ELR (cell line): ENCODE measurements around the gene SRSF10.
"Not testable (repeated sequence)": the region's sequence is repeated elsewhere in the genome, so short reads cannot be mapped to it uniquely, and the experiment has no call there.

Experiments used
- DNase-seq: peaks from one replicate; pipeline ENCODE4 v3.0.0-alpha.2; 2015; ENCODE audit warnings: low read depth

SRSF10 gene

DNA sequence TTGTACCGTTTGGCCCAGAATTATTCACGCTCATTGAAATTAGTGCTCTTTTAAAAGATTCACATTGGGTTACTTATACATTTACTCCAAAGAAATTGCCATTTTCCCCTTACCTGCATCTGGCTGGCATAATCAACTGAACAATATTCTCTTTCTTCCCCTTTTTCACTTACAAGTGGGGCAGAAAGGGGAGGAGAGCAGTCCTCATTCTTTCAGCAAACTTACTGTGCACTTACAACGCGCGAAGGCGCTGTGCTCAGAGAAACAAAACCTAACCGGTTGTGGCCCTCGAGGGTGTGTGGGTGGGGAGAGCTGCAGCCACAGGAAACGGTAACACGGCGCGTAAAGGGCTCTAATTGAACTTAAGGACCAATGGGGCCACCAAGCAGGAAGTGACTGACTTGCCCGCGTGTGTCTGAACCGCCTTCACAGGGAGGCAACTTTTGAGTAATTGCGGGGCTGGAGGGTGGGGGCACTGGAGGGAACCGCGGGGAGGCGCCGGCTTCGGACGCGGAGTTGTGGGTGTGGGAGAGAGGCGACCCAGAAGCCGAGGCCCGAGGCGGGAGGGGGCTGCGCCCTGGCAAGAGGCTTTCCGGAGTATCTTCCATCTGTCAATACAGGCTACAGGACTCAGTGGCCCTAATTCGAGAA is 21.2 kb downstream of the SRSF10 start:
- DNase-seq = peak; percentile 94

- not testable (repeated sequence) for DNase-seq
Measured at GRCh38 chr1:23958040-23958809, 21.9 kb downstream of the SRSF10 start.

DNA sequence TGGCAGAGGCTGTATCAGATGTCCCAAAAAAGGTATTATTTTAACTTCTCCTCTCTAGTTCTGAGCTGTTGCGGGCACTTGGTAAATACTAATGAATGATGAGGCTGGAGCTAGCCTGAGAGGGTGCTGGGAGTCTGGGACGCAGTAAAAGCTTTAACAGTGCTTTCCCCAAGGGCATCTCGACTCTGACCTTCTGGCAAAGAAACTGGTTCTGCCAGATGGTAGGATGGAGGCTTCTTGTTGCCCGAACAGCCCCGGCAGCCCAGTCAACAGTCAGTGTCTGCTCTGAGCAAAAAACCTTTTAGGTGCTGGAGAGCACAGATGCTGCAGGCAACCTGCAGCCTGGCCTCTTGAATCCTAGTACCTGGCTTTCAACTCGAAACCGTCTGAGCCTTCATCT is 23.0 kb downstream of the SRSF10 start:
- DNase-seq = no peak

DNA sequence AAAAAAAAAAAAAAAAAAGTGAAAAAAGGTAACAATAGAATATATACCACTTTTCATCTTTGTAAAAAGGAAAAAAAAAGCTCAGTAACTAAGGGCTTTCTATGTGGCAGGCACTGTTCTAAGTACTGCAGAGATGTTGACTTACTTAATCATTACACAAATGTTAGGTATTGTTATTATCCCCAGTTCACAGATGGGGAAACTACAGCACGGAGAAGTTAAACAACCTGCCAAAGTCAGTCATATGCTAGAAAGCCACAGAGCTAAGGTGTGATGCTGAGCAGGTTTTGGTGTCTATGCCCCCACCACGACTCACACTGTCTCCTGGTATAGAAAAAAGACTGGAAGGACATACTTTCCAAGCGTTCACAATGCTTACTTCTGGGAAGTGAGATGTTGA is 27.1 kb downstream of the SRSF10 start:
- no peak for DNase-seq

- DNase-seq = no peak
Measured at GRCh38 chr1:23947366-23947765, 32.8 kb downstream of the SRSF10 start.

GRCh38 chr1:23936481-23937176 is 43.5 kb downstream of the SRSF10 start:
- no peak for DNase-seq

- no peak for DNase-seq
Measured at GRCh38 chr1:23931491-23931880, 48.6 kb downstream of the SRSF10 start.

GRCh38 chr1:23930861-23931490 is 49.2 kb downstream of the SRSF10 start:
- no peak for DNase-seq

DNA sequence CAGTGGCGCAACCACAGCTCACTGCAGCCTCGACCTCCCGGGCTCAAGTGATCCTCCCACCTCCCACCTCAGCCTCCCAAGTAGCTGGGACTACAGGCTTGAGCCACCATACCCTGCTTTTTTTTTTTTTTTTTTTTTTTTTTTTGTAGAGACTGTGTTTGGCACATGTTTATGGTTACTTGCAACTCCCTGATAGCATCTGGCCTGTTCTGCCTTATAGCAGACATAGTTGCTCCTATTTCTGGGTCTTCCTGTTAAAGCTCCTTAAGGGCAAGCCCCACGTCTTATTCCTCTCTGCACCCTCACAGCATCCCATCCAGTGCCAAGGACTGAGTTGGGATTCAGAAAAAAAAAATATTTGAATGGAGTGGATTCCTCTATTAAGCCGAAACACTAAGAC is 49.9 kb downstream of the SRSF10 start:
- DNase-seq = no peak

- DNase-seq = no peak
Measured at GRCh38 chr1:23928789-23929188, 51.3 kb downstream of the SRSF10 start.

DNA sequence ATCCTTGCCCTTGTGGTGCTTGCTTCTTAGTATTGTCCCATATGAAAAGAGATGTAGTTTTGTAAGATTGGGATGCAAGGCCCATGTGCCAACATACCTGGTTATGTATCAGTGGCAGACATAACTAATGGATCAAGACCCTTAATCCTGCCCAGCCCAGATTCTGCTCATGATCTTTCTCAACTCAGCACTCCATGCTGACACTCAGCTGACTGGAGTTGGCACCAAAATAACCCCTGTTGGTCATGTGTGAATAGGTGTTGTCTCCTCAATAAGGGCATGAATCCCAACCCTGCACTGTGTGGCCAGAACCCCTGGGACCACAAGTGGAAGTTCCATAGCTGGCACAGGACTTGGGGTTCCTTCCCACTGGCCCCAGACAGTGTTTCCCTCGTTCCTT is 53.0 kb downstream of the SRSF10 start:
- DNase-seq = no peak

- DNase-seq = no peak
Measured at GRCh38 chr1:23925279-23925678, 54.8 kb downstream of the SRSF10 start.

- no peak for DNase-seq
Measured at GRCh38 chr1:23924601-23925000, 55.5 kb downstream of the SRSF10 start.

DNA sequence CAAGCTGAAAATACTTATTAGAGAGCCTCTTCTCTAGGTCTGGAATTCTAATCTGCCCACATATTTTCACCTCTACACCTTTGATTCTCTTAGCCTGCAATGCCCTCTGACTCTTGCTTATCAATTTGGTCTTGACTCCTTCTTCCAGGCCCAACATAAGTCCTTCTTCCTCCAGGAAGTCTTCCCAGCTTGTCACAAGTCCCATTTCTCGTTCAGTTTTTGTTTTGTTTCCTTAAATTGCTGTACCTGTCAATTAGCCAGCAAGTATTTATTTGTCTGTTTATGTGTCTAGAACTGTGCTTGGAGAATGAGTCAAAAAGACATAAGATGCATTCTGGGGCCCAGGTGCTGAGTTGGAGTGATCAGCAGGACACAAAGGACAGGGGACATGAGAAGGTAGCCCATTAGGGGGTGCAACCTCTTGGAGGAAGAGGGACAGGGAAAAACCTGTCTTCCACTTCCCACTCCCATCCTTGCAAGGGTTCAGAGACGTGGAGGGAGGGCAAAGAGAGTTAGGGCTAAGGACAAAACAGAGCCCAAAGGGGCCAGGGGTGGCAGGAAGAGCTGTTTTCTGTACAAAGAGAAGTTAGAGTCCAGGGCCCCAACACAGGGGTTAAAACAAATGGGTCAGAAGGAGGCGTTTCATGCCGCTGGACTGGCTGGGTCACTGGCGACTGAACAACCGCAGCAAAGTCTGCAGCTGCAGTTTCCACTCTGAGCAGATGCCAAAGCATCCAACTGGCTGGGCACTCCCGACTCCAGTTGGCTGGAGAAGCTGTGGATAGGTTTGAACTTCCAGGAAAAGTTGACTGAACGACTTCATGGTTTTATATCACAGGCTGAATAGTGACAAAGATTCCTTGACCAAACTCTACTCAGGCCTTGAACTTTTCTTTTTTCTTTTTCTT is 56.3 kb downstream of the SRSF10 start:
- DNase-seq = no peak

DNA sequence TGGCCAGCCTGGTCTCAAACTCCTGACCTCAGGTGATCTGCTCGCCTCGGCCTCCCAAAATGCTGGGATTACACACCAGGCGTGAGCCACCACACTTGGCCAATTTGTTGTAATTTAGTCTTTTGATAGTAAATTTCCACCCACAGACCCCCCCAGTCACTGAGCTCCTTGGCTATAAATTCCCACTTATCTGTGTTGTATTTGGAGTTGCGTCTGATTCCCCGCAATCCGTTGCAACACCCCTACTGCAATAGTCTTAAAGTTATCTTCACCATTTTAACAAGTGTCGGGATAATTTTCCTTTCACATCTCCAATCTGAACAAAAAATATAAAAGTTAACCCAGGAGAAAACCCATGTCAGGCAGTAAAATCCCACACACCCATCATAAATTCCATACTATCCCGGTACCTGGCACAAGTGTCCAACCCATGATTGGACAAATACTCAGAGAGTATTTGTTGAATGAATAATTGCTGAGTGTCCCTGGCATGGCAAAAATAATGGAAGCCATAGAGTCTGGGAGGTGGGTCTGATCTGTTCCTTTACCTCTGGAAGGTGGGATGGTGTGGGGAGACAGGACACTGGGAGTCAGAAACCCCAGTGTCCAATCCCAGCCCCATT is 57.7 kb downstream of the SRSF10 start:
- no peak for DNase-seq

- DNase-seq = peak; percentile 80
Measured at GRCh38 chr1:23916209-23917131, 63.7 kb downstream of the SRSF10 start.

- no peak for DNase-seq
Measured at GRCh38 chr1:23915466-23915865, 64.7 kb downstream of the SRSF10 start.

DNA sequence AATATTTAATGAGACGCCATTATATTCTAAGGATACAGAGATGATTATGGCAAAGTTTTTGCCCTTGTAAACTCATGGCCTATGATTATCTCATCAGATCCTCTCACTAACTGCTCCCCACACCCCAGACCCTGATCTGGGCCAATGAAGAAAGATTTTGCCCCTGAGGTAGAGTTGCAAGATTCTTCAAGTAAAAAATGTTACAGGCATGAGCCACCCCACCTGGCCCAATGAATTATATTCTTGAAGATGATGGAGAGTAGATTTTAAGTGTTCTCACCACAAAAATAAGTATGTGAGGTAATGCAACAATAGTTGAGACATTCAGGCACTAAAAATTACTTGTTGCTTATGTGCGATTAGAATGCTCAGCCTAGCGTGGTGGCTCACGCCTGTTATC is 65.2 kb downstream of the SRSF10 start:
- DNase-seq = no peak
